HepG2 (cell line): ENCODE measurements around the gene AUP1. TPM values are rescaled to one million over a fixed set of nuclear protein-coding genes. Genes with fewer than 3 reads are reported as not detected.

Experiments used
- ATAC-seq: fragments of 200-7000 bp; cut with Tn5 transposase; 3 replicates; pipeline ENCODE4 v1.9.1; 2020; ENCODE audit warnings: mild to moderate bottlenecking, moderate library complexity
- BruUV-seq: library from RNA; stranded (reverse); fragments of 400-500 nt; replicated peaks from 2 replicates; lab custom pipeline; 2021; lab: Mats Ljungman, UMichigan
- CTCF ChIA-PET: fragments of 300-600 bp; formaldehyde crosslinking; extraction: SDS; loops from one replicate; lab custom pipeline; 2021; ENCODE audit warnings: low total read pairs, inconsistent platforms, low intra/inter-chr PET ratio; lab: Yijun Ruan, JAX
- POLR2A ChIA-PET: fragments of 350-600 bp; sonication (Branson Sonifier 250); formaldehyde crosslinking; loops from one replicate; lab custom pipeline; 2020; ENCODE audit warnings: antibody characterized with exemption, inconsistent platforms; lab: Yijun Ruan, JAX
- DNase-seq: peaks from one replicate; pipeline ENCODE4 v3.0.0-alpha.2; 2015; ENCODE audit warnings: low spot score
- FAIRE-seq: peaks from 3 replicates; lab custom pipeline; 2011; peaks lifted over from hg19 to GRCh38; lab: Jason Lieb, UNC
- H2AFZ ChIP-seq: one replicate; pipeline ENCODE4 v1.6.1; 2011; ENCODE audit warnings: low read length, inconsistent platforms
- H3K27ac ChIP-seq: fragments of 300-600 bp; 3 replicates; pipeline ENCODE4 v1.8.0; 2011; ENCODE audit warnings: mixed run types, mild to moderate bottlenecking, mixed read lengths, low read length, inconsistent platforms; ENCODE audit not compliant: insufficient read depth; ENCODE audit errors: extremely low read length
- H3K27me3 ChIP-seq, 2 experiments: fragments of 200-600 bp in 1 of 2; 2 replicates in 1 of 2; 3 replicates in 1 of 2; pipeline versions ENCODE4 v1.6.0 to v1.8.0; 2011; ENCODE audit warnings: low read length in 2 of 2, mild to moderate bottlenecking in 2 of 2, moderate library complexity in 2 of 2, inconsistent platforms in 1 of 2; ENCODE audit not compliant: insufficient read depth in 2 of 2, control insufficient read depth in 1 of 2
- H3K36me3 ChIP-seq, 2 experiments: fragments of 200-600 bp in 1 of 2; replicated peaks in 1 of 2; 2 replicates in 1 of 2; 3 replicates in 1 of 2; pipeline versions ENCODE4 v1.5.1 to v1.8.0; 2011; ENCODE audit warnings: low read length in 2 of 2, inconsistent platforms in 1 of 2; ENCODE audit not compliant: insufficient read depth in 2 of 2, control insufficient read depth in 1 of 2
- H3K4me1 ChIP-seq: 2 replicates; pipeline ENCODE4 v1.5.1; 2012; ENCODE audit warnings: low read length, inconsistent platforms; ENCODE audit not compliant: insufficient read depth
- H3K4me2 ChIP-seq: 2 replicates; pipeline ENCODE4 v1.6.0; 2011; ENCODE audit warnings: low read depth, low read length, inconsistent platforms
- H3K4me3 ChIP-seq, 3 experiments: fragments of 200-600 bp in 1 of 3; sonication (generic), shearing (Covaris generic) in 1 of 3; replicated peaks in 1 of 3; 2 replicates each; pipeline ENCODE4 v1.5.1; 2011 to 2016; ENCODE audit warnings: low read length in 3 of 3, inconsistent platforms in 2 of 3, low read depth in 2 of 3, mild to moderate bottlenecking in 2 of 3, control low read depth in 1 of 3, mixed read lengths in 1 of 3; ENCODE audit not compliant: insufficient read depth in 1 of 3
- H3K79me2 ChIP-seq: one replicate; pipeline ENCODE4 v1.6.1; 2011; ENCODE audit warnings: low read length, inconsistent platforms; ENCODE audit not compliant: insufficient read depth
- H3K9ac ChIP-seq: 2 replicates; pipeline ENCODE4 v1.6.0; 2011; ENCODE audit warnings: mild to moderate bottlenecking, low read depth, low read length, inconsistent platforms; ENCODE audit not compliant: insufficient read depth
- H3K9me3 ChIP-seq: 2 replicates; pipeline ENCODE4 v1.5.1; 2012; ENCODE audit warnings: mild to moderate bottlenecking, low read length
- H4K20me1 ChIP-seq: 2 replicates; pipeline ENCODE4 v1.6.0; 2011; ENCODE audit warnings: inconsistent platforms, mild to moderate bottlenecking, low read length, moderate library complexity; ENCODE audit not compliant: insufficient read depth
- ATF1 ChIP-seq: IDR thresholded peaks from 2 replicates; pipeline ENCODE4 v1.6.1; 2016; ENCODE audit warnings: mild to moderate bottlenecking, control low read depth
- HOXA9 ChIP-seq: sonication (generic); formaldehyde crosslinking; IDR thresholded peaks from 2 replicates; pipeline ENCODE4 v1.8.1; 2022; ENCODE audit warnings: missing genetic modification reagents, mild to moderate bottlenecking, moderate library complexity, borderline replicate concordance
- ISX ChIP-seq: sonication (generic); formaldehyde crosslinking; conservative IDR thresholded peaks from 2 replicates; pipeline ENCODE4 v1.5.0; 2020; ENCODE audit warnings: missing genetic modification reagents
- KDM4B ChIP-seq: sonication (generic); formaldehyde crosslinking; IDR thresholded peaks from 2 replicates; pipeline ENCODE4 v1.4.0; 2020; ENCODE audit warnings: missing genetic modification reagents
- MXD1 ChIP-seq: sonication (generic); formaldehyde crosslinking; IDR thresholded peaks from 2 replicates; pipeline ENCODE4 v1.4.0; 2020; ENCODE audit warnings: mild to moderate bottlenecking, missing genetic modification reagents
- NCOA2 ChIP-seq: sonication (generic); formaldehyde crosslinking; IDR thresholded peaks from 2 replicates; pipeline ENCODE4 v1.8.0; 2022; ENCODE audit warnings: inconsistent platforms
- NCOR1 ChIP-seq: fragments of 200-600 bp; sonication (generic); IDR thresholded peaks from 2 replicates; pipeline ENCODE4 v1.7.0; 2017; ENCODE audit warnings: antibody characterized with exemption, low read length, borderline replicate concordance
- XBP1 ChIP-seq: sonication (generic); formaldehyde crosslinking; IDR thresholded peaks from 2 replicates; pipeline ENCODE4 v1.5.0; 2020; ENCODE audit warnings: missing genetic modification reagents
- WGBS: methylation state at CpG from one replicate; pipeline ENCODE4 v1.1.6; 2017; ENCODE audit warnings: low lambda C conversion rate; 5-methylcytosine and 5-hydroxymethylcytosine counted together
- in situ Hi-C: cut with HindIII; loops from 2 replicates; pipeline ENCODE4 v1.10.0; 2017; ENCODE audit warnings: low pct_unique_long_range_greater_than_20kb; ENCODE audit not compliant: extremely low pct_ligation_motif_present
- intact Hi-C: fragments of 100-400 bp; cut with micrococcal nuclease; formaldehyde crosslinking; loops from one replicate; pipeline ENCODE4 v1.10.0; 2022; ENCODE audit not compliant: unreplicated experiment
- polyA plus RNA-seq, 8 experiments: library from polyadenylated mRNA; depleted of rRNA in 3 of 8; stranded (reverse) in 7 of 8; unstranded in 1 of 8; fragments of >200 nt; fragmentation: Illumina TruSeq in 4 of 8; extraction: Trizol in 4 of 8; gene quantifications; 2 replicates each; pipeline versions ENCODE4 v1.2.1 to v1.2.3, GENCODE V29; 2011 to 2016; ENCODE audit warnings: low read depth in 4 of 8, missing spikeins in 1 of 8, mixed read lengths in 1 of 8; ENCODE audit not compliant: insufficient read depth in 1 of 8
- total RNA-seq, 5 experiments: library from RNA; depleted of rRNA; stranded (reverse); fragments of >200 nt; fragmentation: Illumina TruSeq; extraction: Trizol; gene quantifications; 2 replicates each; pipeline ENCODE4 v1.2.3, GENCODE V29; 2016; ENCODE audit warnings: low read depth in 1 of 5
- TF ChIP-seq, protein P1 (sequence below): sonication (generic); formaldehyde crosslinking; IDR thresholded peaks from 2 replicates; pipeline ENCODE4 v1.4.0; 2020; ENCODE audit warnings: missing genetic modification reagents, borderline replicate concordance
- TF ChIP-seq, protein P2 (sequence below): sonication (generic); formaldehyde crosslinking; IDR thresholded peaks from 2 replicates; pipeline ENCODE4 v1.4.0; 2020; ENCODE audit warnings: missing genetic modification reagents

The AUP1 gene
- total and polyA plus RNA-seq, 2 of the 13 experiments (the other 11 are each of a cell fraction or from before 2014, with no cell fraction given): 174 to 267 TPM

DNA sequence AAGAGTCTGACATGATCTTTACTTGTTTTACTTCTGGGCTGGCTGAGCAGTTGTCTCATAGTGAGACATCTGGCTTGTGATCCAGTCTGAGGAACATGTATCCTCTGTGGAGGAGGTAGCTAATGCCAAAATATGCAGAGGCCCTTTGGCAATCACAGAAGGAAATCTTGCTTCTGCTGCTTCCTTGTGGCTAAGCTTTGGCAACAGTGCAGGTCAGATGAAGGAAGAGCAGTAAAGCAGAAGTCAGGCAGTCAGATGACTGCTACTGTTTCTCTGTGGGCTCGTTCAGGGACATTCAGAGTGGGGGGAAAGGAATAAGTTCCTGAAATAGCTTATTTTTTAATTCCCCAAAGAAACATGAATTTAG, 47.3 kb upstream of the AUP1 start (continued):
- TF ChIP-seq, protein P1, sequence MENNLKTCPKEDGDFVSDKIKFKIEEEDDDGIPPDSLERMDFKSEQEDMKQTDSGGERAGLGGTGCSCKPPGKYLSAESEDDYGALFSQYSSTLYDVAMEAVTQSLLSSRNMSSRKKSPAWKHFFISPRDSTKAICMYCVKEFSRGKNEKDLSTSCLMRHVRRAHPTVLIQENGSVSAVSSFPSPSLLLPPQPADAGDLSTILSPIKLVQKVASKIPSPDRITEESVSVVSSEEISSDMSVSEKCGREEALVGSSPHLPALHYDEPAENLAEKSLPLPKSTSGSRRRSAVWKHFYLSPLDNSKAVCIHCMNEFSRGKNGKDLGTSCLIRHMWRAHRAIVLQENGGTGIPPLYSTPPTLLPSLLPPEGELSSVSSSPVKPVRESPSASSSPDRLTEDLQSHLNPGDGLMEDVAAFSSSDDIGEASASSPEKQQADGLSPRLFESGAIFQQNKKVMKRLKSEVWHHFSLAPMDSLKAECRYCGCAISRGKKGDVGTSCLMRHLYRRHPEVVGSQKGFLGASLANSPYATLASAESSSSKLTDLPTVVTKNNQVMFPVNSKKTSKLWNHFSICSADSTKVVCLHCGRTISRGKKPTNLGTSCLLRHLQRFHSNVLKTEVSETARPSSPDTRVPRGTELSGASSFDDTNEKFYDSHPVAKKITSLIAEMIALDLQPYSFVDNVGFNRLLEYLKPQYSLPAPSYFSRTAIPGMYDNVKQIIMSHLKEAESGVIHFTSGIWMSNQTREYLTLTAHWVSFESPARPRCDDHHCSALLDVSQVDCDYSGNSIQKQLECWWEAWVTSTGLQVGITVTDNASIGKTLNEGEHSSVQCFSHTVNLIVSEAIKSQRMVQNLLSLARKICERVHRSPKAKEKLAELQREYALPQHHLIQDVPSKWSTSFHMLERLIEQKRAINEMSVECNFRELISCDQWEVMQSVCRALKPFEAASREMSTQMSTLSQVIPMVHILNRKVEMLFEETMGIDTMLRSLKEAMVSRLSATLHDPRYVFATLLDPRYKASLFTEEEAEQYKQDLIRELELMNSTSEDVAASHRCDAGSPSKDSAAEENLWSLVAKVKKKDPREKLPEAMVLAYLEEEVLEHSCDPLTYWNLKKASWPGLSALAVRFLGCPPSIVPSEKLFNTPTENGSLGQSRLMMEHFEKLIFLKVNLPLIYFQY (CRISPR knock-in tag): no peak
- TF ChIP-seq MXD1 (CRISPR knock-in tag) (no peak), NCOA2 (CRISPR knock-in tag) (no peak), ATF1 (CRISPR knock-in tag) (no peak)
- TF ChIP-seq, protein P2, sequence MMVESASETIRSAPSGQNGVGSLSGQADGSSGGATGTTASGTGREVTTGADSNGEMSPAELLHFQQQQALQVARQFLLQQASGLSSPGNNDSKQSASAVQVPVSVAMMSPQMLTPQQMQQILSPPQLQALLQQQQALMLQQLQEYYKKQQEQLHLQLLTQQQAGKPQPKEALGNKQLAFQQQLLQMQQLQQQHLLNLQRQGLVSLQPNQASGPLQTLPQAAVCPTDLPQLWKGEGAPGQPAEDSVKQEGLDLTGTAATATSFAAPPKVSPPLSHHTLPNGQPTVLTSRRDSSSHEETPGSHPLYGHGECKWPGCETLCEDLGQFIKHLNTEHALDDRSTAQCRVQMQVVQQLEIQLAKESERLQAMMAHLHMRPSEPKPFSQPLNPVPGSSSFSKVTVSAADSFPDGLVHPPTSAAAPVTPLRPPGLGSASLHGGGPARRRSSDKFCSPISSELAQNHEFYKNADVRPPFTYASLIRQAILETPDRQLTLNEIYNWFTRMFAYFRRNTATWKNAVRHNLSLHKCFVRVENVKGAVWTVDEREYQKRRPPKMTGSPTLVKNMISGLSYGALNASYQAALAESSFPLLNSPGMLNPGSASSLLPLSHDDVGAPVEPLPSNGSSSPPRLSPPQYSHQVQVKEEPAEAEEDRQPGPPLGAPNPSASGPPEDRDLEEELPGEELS (CRISPR knock-in tag): no peak

DNA sequence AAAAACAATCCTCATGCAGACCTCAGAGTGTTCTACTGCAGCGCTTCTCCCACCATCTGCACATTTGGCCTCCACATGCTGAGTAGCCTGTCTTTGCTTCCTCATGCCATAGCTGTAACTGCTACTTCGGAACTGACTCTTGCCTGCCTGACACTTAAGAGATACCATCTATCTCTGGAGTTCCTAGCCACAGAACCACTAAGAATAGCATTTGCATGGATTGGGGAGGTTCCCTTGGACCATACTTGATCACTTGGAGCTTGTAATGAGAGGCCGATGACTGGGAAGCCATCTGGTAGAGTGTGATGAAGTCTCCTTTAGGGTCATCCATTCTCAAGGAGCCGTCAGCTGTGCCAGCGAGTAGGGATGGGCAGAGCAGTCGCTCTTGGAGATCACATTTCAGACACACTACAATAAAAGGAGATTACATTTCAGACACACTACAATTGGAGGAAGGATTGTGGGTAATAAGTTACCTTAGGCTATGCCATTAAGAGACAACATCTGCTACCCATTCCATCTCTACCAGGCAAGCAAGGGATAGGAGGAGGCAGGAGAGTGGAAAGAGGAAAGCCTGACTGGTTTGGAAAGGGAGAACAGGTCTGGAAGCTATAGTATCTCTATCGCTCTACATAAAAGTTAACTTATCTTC, 46.8 kb upstream of the AUP1 start:
- intact Hi-C loops (no loop called here), in situ Hi-C loops (no loop called here)
- Histone ChIP-seq H3K4me2 (no peak overlapping the region), H3K4me1 (peaks cover 12% of the 10 kb centered on the region), H3K9me3 (no peaks in the 10 kb centered on the region), H3K9ac (no peak overlapping the region), H3K79me2 (no peaks in the 10 kb centered on the region), H3K27me3 (peaks cover 0 to 27% of the 10 kb centered on the region in 2 experiments; a peak in 4 of 5 replicates)
- BruUV-seq: no TSS peak
- no peak for ATAC-seq
- ChIA-PET CTCF (no interaction called here), POLR2A (no interaction called here)
- TF ChIP-seq HOXA9: no peak
- TF ChIP-seq ISX: no peak
- no peak for TF ChIP-seq XBP1 (CRISPR knock-in tag)
- TF ChIP-seq NCOR1: no peak
- TF ChIP-seq KDM4B (CRISPR knock-in tag): no peak
- TF ChIP-seq, all 625 proteins: peak for 0
- FAIRE-seq (no peak), DNase-seq (no peak)
- Histone ChIP-seq H4K20me1 (no peaks in the 10 kb centered on the region), H3K27ac (no peak overlapping the region), H2AFZ (no peak overlapping the region), H3K36me3 (no peaks in the 10 kb centered on the region), H3K4me3 (no peak overlapping the region)
- WGBS: 48% methylated on average over 7 of the region's 7 CpGs
